Measurements from ENCODE around the gene MOXD1. TPM values are rescaled to one million over a fixed set of nuclear protein-coding genes. Genes with fewer than 3 reads are reported as not detected.

Gene MOXD1
- total RNA-seq = 9.9 and 25.2 TPM in 2 replicates

DNA sequence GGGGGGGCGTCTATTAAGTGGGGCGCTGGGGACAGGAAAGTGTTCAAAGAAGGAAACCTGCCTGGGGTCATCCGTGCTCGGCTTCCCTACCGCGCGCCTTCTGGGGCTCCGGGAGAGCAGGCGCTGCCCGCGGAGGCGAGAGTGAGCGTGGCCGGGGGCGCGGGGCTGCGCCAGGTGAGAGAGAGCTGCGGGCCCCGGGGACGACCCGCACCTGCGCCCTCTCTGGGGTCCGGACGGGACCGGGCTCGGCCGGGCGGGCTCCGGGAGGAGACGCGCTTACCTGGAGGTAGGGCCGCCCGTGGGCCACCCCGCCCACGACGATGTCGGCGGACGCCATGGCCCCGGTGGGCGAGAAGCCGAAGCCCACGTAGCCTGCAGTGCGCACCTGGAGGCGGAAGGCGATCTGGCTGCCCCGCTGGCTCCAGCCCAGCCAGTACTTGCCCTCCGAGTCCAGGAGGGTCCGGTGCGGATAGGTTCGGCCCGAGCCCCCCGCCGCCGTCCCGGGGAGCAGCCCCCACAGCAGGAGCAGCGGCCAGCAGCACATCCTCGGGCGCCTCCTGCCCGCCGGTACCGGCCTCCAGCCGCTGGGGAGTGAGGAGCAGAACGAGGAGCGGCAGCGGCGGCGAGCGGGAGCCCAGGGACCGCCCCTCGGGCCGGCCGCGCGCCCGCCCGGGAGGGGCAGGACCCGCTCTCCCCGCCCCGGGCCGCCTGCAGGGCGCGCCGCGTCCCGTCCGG, at the start of gene MOXD1:
MOXD1 (minus strand) TSS at position 593 of the 735 bp plus-strand sequence; CDS start at position 544, 49 bp downstream.

Other genes starting within 250 kb of the MOXD1 start
- 28.2 and 36.4 TPM in 2 replicates for gene STX7, start 111.6 kb upstream of the MOXD1 start, total RNA-seq
- not detected in 2 replicates for gene TAAR9, start 136.8 kb upstream of the MOXD1 start, total RNA-seq
- gene TAAR8, start 151.2 kb upstream of the MOXD1 start, total RNA-seq = not detected in 2 replicates
- gene TAAR6, start 168.8 kb upstream of the MOXD1 start, total RNA-seq = not detected in 2 replicates
- gene TAAR5, start 188.3 kb upstream of the MOXD1 start, total RNA-seq = not detected in 2 replicates
- gene TAAR2, start 222.8 kb upstream of the MOXD1 start, total RNA-seq = not detected in 2 replicates